Rectal smooth muscle tissue (tissue), 1 donor: Measurements from ENCODE around the gene S100A10.

Source experiments
- H3K27ac ChIP-seq: one replicate; pipeline ENCODE4 v1.7.0; 2013; ENCODE audit warnings: low read depth, low read length, inconsistent platforms
- H3K27me3 ChIP-seq: one replicate; pipeline ENCODE4 v1.7.0; 2013; ENCODE audit warnings: low read length; ENCODE audit not compliant: control insufficient read depth, insufficient read depth
- H3K36me3 ChIP-seq: one replicate; pipeline ENCODE4 v1.7.0; 2013; ENCODE audit warnings: low read length; ENCODE audit not compliant: control insufficient read depth, insufficient read depth
- H3K4me1 ChIP-seq: one replicate; pipeline ENCODE4 v1.7.0; 2013; ENCODE audit warnings: low read length; ENCODE audit not compliant: control insufficient read depth, insufficient read depth
- H3K4me3 ChIP-seq: one replicate; pipeline ENCODE4 v1.7.0; 2013; ENCODE audit warnings: low read length
- H3K9ac ChIP-seq: one replicate; pipeline ENCODE4 v1.7.0; 2013; ENCODE audit warnings: low read length

The S100A10 gene

DNA sequence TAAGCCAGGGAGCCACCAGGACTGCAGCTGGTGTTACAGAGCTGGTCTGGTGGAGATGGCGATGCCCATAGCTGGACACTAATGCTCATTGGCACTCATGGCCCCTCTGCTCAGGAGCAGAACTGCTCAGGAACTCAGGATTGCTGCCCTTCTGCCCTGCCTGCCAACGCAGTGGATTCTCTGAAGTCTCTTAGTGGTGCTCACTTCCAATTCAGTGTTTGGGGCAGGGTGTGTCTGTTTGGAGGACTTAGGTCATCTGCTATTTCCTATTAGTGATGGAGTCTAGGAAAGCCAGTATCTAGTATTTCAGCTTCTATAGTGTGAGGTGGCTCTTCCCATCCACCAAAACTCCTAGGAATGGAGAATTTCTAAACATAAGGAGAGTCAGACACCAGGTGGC, 29.1 kb downstream of the S100A10 start:
- H3K4me1 ChIP-seq: no peaks in the 10 kb centered on the region
- no peaks in the 10 kb centered on the region for H3K36me3 ChIP-seq
- no peak overlapping the region for H3K9ac ChIP-seq
- no peak overlapping the region for H3K4me3 ChIP-seq
- H3K27ac ChIP-seq: no peak overlapping the region
- no peaks in the 10 kb centered on the region for H3K27me3 ChIP-seq

DNA sequence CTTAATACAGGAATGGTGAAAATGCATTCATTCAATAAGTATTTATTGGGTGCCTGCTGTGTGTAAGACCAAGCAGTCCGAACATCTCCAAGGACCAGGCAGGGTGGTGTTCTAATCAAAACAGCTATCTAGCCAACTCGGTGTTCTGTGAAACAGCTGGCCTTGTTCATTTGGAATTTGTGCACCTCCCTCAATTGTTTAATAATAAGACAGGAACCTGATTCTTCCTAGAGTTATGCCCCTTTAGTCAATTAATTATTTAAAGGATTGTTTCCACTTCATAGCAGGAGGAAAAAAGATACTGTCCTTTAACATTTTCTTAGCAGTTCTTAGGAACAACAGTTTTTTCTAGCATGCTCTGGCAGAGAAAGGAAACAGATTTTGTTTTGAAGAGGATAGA, 30.4 kb downstream of the S100A10 start:
- H3K27ac ChIP-seq: no peak overlapping the region
- no peak overlapping the region for H3K9ac ChIP-seq

DNA sequence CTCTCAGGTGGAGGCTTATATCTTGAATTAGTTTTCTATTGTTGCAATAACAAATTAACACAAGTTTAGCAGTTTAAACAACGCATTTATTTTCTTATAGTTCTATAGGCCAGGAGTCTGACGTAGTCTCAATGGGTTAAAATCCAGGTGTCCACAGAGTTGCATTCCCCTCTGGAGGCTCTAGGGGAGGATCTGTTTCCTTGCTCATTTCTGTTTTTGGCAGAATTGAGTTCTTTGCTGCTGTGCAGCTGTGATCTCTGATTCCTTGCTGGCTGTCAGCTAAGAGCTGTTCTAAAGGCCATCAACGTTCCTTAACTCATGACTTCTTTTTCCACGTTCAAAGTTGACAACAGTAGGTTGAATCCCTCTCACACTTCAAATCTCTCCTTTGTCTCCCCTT, 31.8 kb downstream of the S100A10 start:
- no peak overlapping the region for H3K4me3 ChIP-seq
- H3K27ac ChIP-seq: no peak overlapping the region
- H3K9ac ChIP-seq: no peak overlapping the region
- H3K36me3 ChIP-seq: no peaks in the 10 kb centered on the region
- no peaks in the 10 kb centered on the region for H3K4me1 ChIP-seq
- H3K27me3 ChIP-seq: no peaks in the 10 kb centered on the region

More for the DNA sequence above, 30.4 kb downstream of the S100A10 start:
- H3K4me1 ChIP-seq: no peaks in the 10 kb centered on the region
- no peak overlapping the region for H3K4me3 ChIP-seq
- H3K27me3 ChIP-seq: no peaks in the 10 kb centered on the region
- no peaks in the 10 kb centered on the region for H3K36me3 ChIP-seq

DNA sequence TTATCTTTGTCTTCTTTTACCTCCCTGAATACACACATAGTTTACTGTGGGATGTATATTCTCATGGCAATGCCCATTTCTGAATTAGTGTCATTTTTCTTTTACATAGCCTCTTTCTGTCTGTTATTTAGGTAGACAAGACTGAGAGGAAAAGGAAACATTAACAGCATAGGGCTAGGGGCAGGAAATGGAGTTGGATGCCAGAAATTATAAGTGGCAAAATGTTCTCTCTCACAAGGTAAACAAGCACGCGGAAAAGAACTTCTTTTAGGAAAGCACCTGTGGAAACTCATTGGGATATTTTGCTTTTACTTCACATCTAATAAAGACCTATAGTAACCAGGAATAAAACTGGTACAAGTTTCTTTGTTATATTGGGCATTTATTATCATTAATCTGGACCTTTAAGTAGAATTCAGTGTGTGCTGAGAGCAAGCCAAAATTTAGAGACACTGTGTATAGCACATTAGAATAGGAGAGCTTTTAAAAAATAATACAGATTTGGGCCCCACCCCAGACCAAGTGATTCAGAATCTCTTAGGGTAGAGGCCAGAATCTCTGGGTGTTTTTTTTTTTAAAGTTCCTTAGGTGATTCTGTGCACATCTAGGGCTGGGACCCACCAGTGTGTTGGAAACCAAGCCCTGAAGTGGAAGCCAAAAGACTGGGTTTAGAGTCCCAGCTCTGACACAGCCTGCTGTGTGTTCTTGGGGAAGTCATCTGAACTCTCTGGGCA, 32.7 kb downstream of the S100A10 start:
- Histone ChIP-seq H3K9ac (no peak overlapping the region), H3K4me1 (no peaks in the 10 kb centered on the region), H3K27ac (no peak overlapping the region), H3K4me3 (no peak overlapping the region), H3K36me3 (no peaks in the 10 kb centered on the region), H3K27me3 (no peaks in the 10 kb centered on the region)

DNA sequence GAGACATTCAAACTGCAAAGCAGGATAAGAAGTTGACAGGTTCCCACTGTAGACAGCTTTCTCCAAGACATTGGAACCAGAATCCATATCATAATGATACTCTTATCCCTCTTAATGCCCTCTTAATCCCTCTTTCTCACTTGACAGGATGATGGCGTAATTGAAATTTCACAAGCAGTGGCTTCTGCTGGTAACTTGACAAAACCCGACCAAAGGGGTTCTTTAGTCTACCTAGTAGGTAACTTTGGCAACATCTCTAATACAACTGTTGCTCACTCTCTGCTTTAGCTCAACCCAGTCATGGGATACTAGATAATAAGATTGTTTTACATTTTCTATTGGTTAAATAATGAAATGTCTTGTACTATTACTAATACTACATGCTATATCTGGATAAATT, 34.7 kb downstream of the S100A10 start:
- Histone ChIP-seq H3K27me3 (no peaks in the 10 kb centered on the region), H3K36me3 (no peaks in the 10 kb centered on the region), H3K4me3 (no peak overlapping the region), H3K9ac (no peak overlapping the region), H3K27ac (no peak overlapping the region), H3K4me1 (no peaks in the 10 kb centered on the region)

DNA sequence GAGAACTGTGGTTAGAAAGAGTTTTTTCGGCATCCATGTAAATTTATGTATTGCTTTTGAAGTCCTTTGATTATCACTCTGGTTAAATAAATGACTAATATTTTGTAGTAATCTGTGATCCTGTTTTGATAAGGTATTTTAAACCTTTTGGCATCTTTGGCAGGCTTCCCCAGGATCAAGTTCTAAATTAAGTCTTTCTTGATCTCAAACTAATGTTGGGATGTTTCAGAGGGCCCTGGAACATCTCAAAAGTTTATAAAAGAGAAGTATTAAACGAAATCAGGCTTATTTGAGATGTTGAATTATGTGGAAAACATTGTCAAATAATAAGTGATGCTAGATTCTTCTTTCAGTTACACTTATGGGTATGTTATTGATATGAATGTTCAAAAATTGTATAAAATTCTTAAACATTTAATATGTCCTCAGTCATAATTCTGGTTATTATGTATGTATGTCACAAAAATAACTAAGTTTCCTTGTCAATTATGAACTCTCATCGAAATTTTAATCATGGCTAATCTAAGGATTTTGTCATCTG, 36.6 kb downstream of the S100A10 start:
- H3K36me3 ChIP-seq: no peaks in the 10 kb centered on the region
- no peak overlapping the region for H3K4me3 ChIP-seq
- no peak overlapping the region for H3K9ac ChIP-seq
- no peaks in the 10 kb centered on the region for H3K4me1 ChIP-seq
- H3K27me3 ChIP-seq: no peaks in the 10 kb centered on the region
- H3K27ac ChIP-seq: no peak overlapping the region

DNA sequence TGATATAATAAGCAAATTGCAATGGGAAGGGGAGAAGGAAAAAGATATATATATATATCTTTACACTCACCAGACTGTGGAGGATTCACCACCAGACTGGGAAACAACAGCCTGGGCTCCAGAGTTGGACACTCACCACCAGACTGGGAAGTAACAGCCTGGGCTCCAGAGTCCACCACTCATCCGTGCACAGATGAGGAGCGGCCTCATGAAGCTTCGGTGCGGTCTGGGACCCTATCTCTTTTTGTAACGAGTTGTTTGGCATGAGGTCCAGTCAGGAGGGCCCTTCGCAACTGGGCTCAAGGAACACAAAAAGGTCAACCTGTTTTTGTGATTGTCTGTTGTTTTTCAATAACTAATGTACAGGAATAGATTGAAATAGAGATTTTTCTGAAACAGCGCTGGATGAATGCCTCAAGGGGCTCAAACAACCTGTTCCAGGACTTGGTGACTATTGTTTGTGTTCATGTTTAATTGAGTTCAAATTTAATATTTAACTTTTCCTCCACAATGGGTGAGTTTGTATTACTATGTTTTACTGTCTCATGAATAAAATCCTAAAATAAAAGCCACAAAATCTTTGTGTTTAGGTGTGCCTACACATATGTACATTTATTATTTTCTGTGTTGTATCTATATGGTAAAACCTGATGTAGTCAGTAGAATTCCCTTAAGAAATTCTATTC, 40.1 kb downstream of the S100A10 start:
- H3K27ac ChIP-seq: no peak overlapping the region

DNA sequence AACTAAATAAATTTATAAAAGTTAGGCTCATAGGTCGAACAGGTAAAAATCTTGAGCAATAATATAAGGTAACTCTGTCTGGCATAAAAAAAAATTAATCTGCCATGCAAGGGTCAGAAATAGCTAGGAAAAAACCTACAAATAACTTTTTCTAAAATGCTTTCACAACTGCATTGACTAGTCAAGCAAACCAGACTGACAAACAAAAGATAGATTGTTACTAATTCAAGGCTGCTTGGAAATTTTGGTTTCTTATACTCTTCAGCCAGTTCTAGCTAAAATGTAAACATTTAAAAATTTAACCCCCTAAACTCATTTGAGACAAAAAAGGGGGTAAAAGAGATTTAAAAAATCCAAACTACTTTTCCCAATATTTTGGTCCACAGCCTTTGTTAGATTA, 40.8 kb downstream of the S100A10 start:
- Histone ChIP-seq H3K27me3 (no peaks in the 10 kb centered on the region), H3K27ac (no peak overlapping the region), H3K9ac (no peak overlapping the region), H3K4me3 (no peak overlapping the region), H3K36me3 (no peaks in the 10 kb centered on the region), H3K4me1 (no peaks in the 10 kb centered on the region)

More for the DNA sequence above, 40.1 kb downstream of the S100A10 start:
- Histone ChIP-seq H3K9ac (no peak overlapping the region), H3K36me3 (no peaks in the 10 kb centered on the region), H3K27me3 (no peaks in the 10 kb centered on the region), H3K4me1 (no peaks in the 10 kb centered on the region), H3K4me3 (no peak overlapping the region)

DNA sequence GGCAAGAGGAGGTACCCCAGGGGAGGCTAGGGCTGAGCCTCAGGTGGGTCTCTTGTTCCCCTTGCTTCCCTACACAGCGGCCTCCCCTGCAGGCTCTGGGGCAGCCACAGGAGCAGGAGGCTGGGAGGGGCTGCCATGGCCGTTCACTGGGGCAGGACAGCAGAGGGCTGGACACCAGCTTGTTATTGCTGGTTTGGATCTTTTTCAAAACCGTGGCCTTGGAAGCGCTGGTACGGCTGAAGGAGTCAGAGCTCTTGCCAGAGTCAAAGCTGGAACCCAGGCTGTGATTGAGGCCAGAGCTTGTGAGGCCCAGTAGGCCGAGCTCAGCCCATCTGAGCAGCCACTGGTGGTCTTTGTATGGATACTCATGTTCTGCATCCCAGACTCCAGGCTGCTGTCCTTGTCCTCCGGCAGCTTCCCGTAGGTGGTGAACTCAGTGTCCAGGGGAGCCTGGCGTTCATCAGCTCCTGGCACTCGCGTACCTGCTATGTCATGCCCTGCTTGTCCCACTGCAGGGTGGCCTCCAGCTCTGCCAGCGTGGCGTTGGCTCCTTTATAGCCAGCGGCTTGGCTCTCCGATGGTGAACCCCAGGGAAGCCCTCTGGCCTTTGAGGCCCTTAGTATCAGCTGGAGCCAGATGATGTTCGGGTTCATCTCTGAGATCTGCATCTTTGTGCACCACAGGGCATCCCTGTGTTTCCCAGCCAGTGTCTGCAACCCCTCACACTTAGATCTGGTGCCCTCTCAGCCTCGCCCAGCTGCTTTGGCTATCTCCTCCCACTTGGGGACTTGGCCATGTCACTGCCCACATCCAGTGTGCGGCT, 44.1 kb downstream of the S100A10 start:
- H3K4me3 ChIP-seq: no peak overlapping the region
- H3K27ac ChIP-seq: no peak overlapping the region
- H3K36me3 ChIP-seq: no peaks in the 10 kb centered on the region
- no peaks in the 10 kb centered on the region for H3K27me3 ChIP-seq
- no peak overlapping the region for H3K9ac ChIP-seq
- H3K4me1 ChIP-seq: peaks cover 20% of the 10 kb centered on the region

DNA sequence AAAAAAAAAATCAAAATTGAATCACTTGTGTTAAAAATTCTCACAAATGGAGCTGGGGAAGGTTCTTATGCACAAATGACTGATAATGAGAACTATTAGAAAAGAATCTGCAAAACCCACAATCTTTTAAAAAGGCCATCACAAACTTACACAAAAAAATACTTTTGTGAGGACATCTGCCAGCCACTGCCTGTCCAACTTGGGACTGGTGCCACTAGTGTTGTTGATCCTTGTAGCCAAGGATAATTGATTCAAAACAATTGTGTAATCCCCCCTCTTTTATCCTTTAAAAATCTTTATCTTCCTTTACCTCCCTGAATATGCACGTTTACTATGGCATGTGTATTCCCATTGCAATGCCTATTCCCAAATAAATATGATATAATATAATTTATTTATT, 45.2 kb downstream of the S100A10 start:
- Histone ChIP-seq H3K4me3 (no peak overlapping the region), H3K27me3 (no peaks in the 10 kb centered on the region), H3K4me1 (peaks cover 22% of the 10 kb centered on the region), H3K36me3 (no peaks in the 10 kb centered on the region), H3K9ac (no peak overlapping the region), H3K27ac (no peak overlapping the region)

DNA sequence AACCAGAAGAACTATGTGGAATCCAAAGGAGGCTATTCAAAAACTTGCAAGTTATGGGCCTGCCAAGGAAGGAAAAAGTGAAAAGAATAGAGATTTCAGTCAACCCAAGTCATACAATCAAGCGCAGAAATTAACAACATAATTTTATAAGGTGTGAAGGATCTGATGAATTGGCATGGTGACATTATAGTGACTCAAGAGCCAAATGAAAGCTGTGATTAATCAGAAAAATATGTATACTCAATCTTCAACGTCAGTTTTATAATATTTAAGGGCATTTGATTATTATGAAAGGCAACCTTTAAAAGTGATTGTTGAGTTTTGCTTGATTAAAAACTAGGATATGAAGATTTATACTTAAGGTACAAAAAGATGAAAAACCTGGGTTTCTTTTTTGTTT, 46.5 kb downstream of the S100A10 start:
- Histone ChIP-seq H3K27me3 (no peaks in the 10 kb centered on the region), H3K4me3 (no peak overlapping the region), H3K4me1 (peaks cover 22% of the 10 kb centered on the region), H3K9ac (no peak overlapping the region), H3K36me3 (no peaks in the 10 kb centered on the region), H3K27ac (no peak overlapping the region)
